DND-41 (cell line): Measurements from ENCODE around the gene P2RX5.
A peak's percentile ranks its signal among the peaks of the same experiment; 100 is the strongest.

Experiments used
- ATAC-seq: fragments of 200-7000 bp; cut with Tn5 transposase; 3 replicates; pipeline ENCODE4 v1.9.1; 2021; ENCODE audit warnings: low read depth; ENCODE audit not compliant: insufficient read depth
- DNase-seq: peaks from one replicate; pipeline ENCODE4 v3.0.0-alpha.2; 2020
- H2AFZ ChIP-seq: 2 replicates; pipeline ENCODE4 v1.6.0; 2012; ENCODE audit warnings: low read depth, low read length
- H3K27ac ChIP-seq: 2 replicates; pipeline ENCODE4 v1.5.1; 2012; ENCODE audit warnings: low read length, inconsistent platforms
- H3K27me3 ChIP-seq: fragments of 200-600 bp; sonication (generic); 2 replicates; pipeline ENCODE4 v1.6.0; 2012; ENCODE audit warnings: low read length, mild to moderate bottlenecking, inconsistent platforms; ENCODE audit not compliant: insufficient read depth, poor library complexity
- H3K36me3 ChIP-seq: 2 replicates; pipeline ENCODE4 v1.5.1; 2012; ENCODE audit warnings: low read length, inconsistent platforms; ENCODE audit not compliant: insufficient read depth
- H3K4me1 ChIP-seq: 2 replicates; pipeline ENCODE4 v1.5.1; 2012; ENCODE audit warnings: mild to moderate bottlenecking, low read length; ENCODE audit not compliant: insufficient read depth
- H3K4me2 ChIP-seq: 2 replicates; pipeline ENCODE4 v1.6.0; 2012; ENCODE audit warnings: mild to moderate bottlenecking, moderate library complexity, low read length, inconsistent platforms; ENCODE audit not compliant: insufficient read depth
- H3K4me3 ChIP-seq, 2 experiments: fragments of 200-600 bp in 1 of 2; shearing (Covaris generic) in 1 of 2; 2 replicates each; pipeline ENCODE4 v1.5.1; 2012 to 2016; ENCODE audit warnings: inconsistent platforms in 2 of 2, low read length in 2 of 2, mild to moderate bottlenecking in 2 of 2, low read depth in 1 of 2, moderate library complexity in 1 of 2
- H3K79me2 ChIP-seq: 2 replicates; pipeline ENCODE4 v1.6.0; 2012; ENCODE audit warnings: low read length, inconsistent platforms; ENCODE audit not compliant: insufficient read depth
- H3K9ac ChIP-seq: 2 replicates; pipeline ENCODE4 v1.6.0; 2012; ENCODE audit warnings: low read depth, mild to moderate bottlenecking, inconsistent platforms, low read length, moderate library complexity
- H3K9me3 ChIP-seq: 2 replicates; pipeline ENCODE4 v1.5.1; 2012; ENCODE audit warnings: low read length, moderate library complexity, mild to moderate bottlenecking, inconsistent platforms; ENCODE audit not compliant: insufficient read depth, severe bottlenecking
- H4K20me1 ChIP-seq: 2 replicates; pipeline ENCODE4 v1.6.0; 2012; ENCODE audit warnings: low read length; ENCODE audit not compliant: insufficient read depth
- CTCF ChIP-seq: IDR thresholded peaks from 2 replicates; pipeline ENCODE4 v1.5.1; 2012; ENCODE audit warnings: borderline replicate concordance, low read length, moderate library complexity, mild to moderate bottlenecking; ENCODE audit not compliant: poor library complexity, severe bottlenecking; ENCODE audit errors: extremely low read depth
- EZH2 ChIP-seq: IDR thresholded peaks from 3 replicates; pipeline ENCODE4 v1.6.1; 2012; ENCODE audit warnings: borderline replicate concordance, low read depth, mild to moderate bottlenecking, moderate library complexity, low read length, inconsistent platforms; ENCODE audit not compliant: severe bottlenecking

The P2RX5 gene

GRCh38 chr17:3669085-3669347, 26.9 kb downstream of the P2RX5 start:
- Histone ChIP-seq H3K36me3 (peaks cover 13% of the 10 kb centered on the region), H3K4me3 (peak overlapping the region; percentile 95 to 97), H3K9ac (peak overlapping the region; percentile 95), H3K79me2 (peaks cover 30% of the 10 kb centered on the region), H3K27ac (peak overlapping the region; percentile 92), H3K27me3 (no peaks in the 10 kb centered on the region), H3K4me2 (peak overlapping the region; percentile 98), H3K4me1 (peaks cover 30% of the 10 kb centered on the region), H3K9me3 (no peaks in the 10 kb centered on the region), H2AFZ (peak overlapping the region; percentile 95), H4K20me1 (peaks cover 14% of the 10 kb centered on the region)
- DNase-seq = no peak
- TF ChIP-seq CTCF (no peak), EZH2 (no peak)
- no peak for ATAC-seq

- Histone ChIP-seq H3K4me3 (peak within 1 kb of the TSS; percentile 95 to 97), H2AFZ (peak within 1 kb of the TSS; percentile 97)
Measured at GRCh38 chr17:3668279-3669084, 27.5 kb downstream of the P2RX5 start, which contains the start of the genes EMC6 and TAX1BP3. EMC6 (plus strand) TSS chr17:3668812; CDS start chr17:3669147, 335 bp downstream. TAX1BP3 (minus strand) TSS chr17:3668578; CDS start chr17:3668526, 52 bp downstream.

GRCh38 chr17:3667366-3668278, 28.3 kb downstream of the P2RX5 start:
- no peak for DNase-seq
- no peak for TF ChIP-seq CTCF
- Histone ChIP-seq H3K4me1 (peaks cover 30% of the 10 kb centered on the region), H3K27me3 (no peaks in the 10 kb centered on the region), H3K36me3 (peaks cover 19% of the 10 kb centered on the region), H4K20me1 (peaks cover 18% of the 10 kb centered on the region), H3K79me2 (peaks cover 30% of the 10 kb centered on the region), H3K27ac (peak overlapping the region; percentile 81), H3K9ac (peak overlapping the region; percentile 95), H3K9me3 (no peaks in the 10 kb centered on the region), H2AFZ (peak overlapping the region; percentile 97), H3K4me3 (peak overlapping the region; percentile 65 to 95; a peak in 3 of 4 replicates), H3K4me2 (peak overlapping the region; percentile 93)
- ATAC-seq = no peak; the same call in 2 of the 3 replicates

More at GRCh38 chr17:3668279-3669084, 27.5 kb downstream of the P2RX5 start, which contains the start of the genes EMC6 and TAX1BP3:
- Histone ChIP-seq H3K79me2 (peaks cover 30% of the 10 kb centered on the region), H3K27ac (peak within 1 kb of the TSS; percentile 92), H3K36me3 (peaks cover 18% of the 10 kb centered on the region), H3K9me3 (no peaks in the 10 kb centered on the region), H3K4me2 (peak within 1 kb of the TSS; percentile 98), H4K20me1 (peaks cover 18% of the 10 kb centered on the region), H3K4me1 (peaks cover 30% of the 10 kb centered on the region), H3K27me3 (no peaks in the 10 kb centered on the region), H3K9ac (peak within 1 kb of the TSS; percentile 95)
- TF ChIP-seq CTCF (no peak), EZH2 (no peak)
- ATAC-seq (peak; percentile 95), DNase-seq (peak; percentile 98)
